PC-9 (cell line): ENCODE data around the gene KRTAP10-5. TPM values are rescaled to one million over a fixed set of nuclear protein-coding genes. Genes with fewer than 3 reads are reported as not detected.

ENCODE experiments used
- BruUV-seq: library from RNA; stranded (reverse); fragments of 400-500 nt; replicated peaks from 2 replicates; lab custom pipeline; 2021; lab: Mats Ljungman, UMichigan
- CTCF ChIA-PET: fragments of 300-600 bp; sonication (Branson Sonifier 250); formaldehyde crosslinking; loops from one replicate; lab custom pipeline; 2022; ENCODE audit warnings: antibody characterized with exemption; lab: Charles Lee
- POLR2A ChIA-PET: fragments of 300-600 bp; sonication (Branson Sonifier 250); formaldehyde crosslinking; loops from one replicate; lab custom pipeline; 2022; ENCODE audit warnings: antibody characterized with exemption; ENCODE audit not compliant: unreplicated experiment; lab: Charles Lee
- DNase-seq, 2 experiments: peaks; one replicate each; pipeline versions ENCODE4 v3.0.0 to v3.0.0-alpha.2; 2015 to 2022; ENCODE audit warnings: mixed read lengths in 1 of 2
- H2AFZ ChIP-seq: fragments of 200-600 bp; sonication (generic); 2 replicates; pipeline ENCODE4 v1.8.1; 2017; ENCODE audit warnings: antibody characterized with exemption
- H3F3A ChIP-seq: fragments of 200-600 bp; sonication (generic); 2 replicates; pipeline ENCODE4 v1.8.1; 2017; ENCODE audit warnings: antibody characterized with exemption, mild to moderate bottlenecking, low read depth; ENCODE audit not compliant: insufficient read depth
- H3K27ac ChIP-seq: fragments of 200-600 bp; sonication (generic); 2 replicates; pipeline ENCODE4 v1.6.1; 2016; ENCODE audit warnings: mixed run types
- H3K27me3 ChIP-seq: fragments of 200-600 bp; sonication (generic); 2 replicates; pipeline ENCODE4 v1.6.1; 2016; ENCODE audit warnings: low read depth, mixed run types; ENCODE audit not compliant: insufficient read depth
- H3K36me3 ChIP-seq: fragments of 200-600 bp; sonication (generic); 2 replicates; pipeline ENCODE4 v1.6.1; 2016; ENCODE audit warnings: low read depth, mixed run types
- H3K4me1 ChIP-seq: fragments of 200-600 bp; sonication (generic); replicated peaks from 2 replicates; pipeline ENCODE4 v1.6.1; 2016; ENCODE audit warnings: mixed run types; ENCODE audit not compliant: insufficient read depth
- H3K4me2 ChIP-seq: fragments of 200-600 bp; sonication (generic); 2 replicates; pipeline ENCODE4 v1.6.1; 2017; ENCODE audit warnings: mixed run types
- H3K4me3 ChIP-seq: fragments of 200-600 bp; sonication (generic); 2 replicates; pipeline ENCODE4 v1.6.1; 2016; ENCODE audit warnings: mixed run types
- H3K79me2 ChIP-seq: fragments of 200-600 bp; sonication (generic); 2 replicates; pipeline ENCODE4 v1.6.1; 2017; ENCODE audit warnings: low read depth, mixed run types
- H3K9me2 ChIP-seq: fragments of 200-600 bp; sonication (generic); 2 replicates; pipeline ENCODE4 v1.8.1; 2017; ENCODE audit warnings: mild to moderate bottlenecking; ENCODE audit not compliant: insufficient read depth
- H3K9me3 ChIP-seq: fragments of 200-600 bp; sonication (generic); 2 replicates; pipeline ENCODE4 v1.8.1; 2016; ENCODE audit warnings: low read depth; ENCODE audit not compliant: insufficient read depth
- H4K20me1 ChIP-seq: fragments of 200-600 bp; sonication (generic); 2 replicates; pipeline ENCODE4 v1.8.1; 2017; ENCODE audit not compliant: insufficient read depth
- EZH2 ChIP-seq: fragments of 200-600 bp; sonication (generic); IDR thresholded peaks from 2 replicates; pipeline ENCODE4 v1.8.0; 2017; ENCODE audit warnings: antibody characterized with exemption, low read depth
- intact Hi-C: fragments of 100-400 bp; cut with micrococcal nuclease; formaldehyde crosslinking; loops from one replicate; pipeline ENCODE4 v1.10.0; 2022; ENCODE audit not compliant: unreplicated experiment
- total RNA-seq: library from RNA; stranded (reverse); gene quantifications from 2 replicates; pipeline ENCODE4 v1.2.3, GENCODE V29; 2021
- TF ChIP-seq, protein P1 (sequence below): fragments of 200-600 bp; sonication (generic); conservative IDR thresholded peaks from 2 replicates; pipeline ENCODE4 v1.6.1; 2017; ENCODE audit warnings: mixed run types, antibody characterized with exemption, mild to moderate bottlenecking, moderate library complexity

KRTAP10-5 gene
- total RNA-seq, 1 experiment from 2014 or later = not detected

DNA sequence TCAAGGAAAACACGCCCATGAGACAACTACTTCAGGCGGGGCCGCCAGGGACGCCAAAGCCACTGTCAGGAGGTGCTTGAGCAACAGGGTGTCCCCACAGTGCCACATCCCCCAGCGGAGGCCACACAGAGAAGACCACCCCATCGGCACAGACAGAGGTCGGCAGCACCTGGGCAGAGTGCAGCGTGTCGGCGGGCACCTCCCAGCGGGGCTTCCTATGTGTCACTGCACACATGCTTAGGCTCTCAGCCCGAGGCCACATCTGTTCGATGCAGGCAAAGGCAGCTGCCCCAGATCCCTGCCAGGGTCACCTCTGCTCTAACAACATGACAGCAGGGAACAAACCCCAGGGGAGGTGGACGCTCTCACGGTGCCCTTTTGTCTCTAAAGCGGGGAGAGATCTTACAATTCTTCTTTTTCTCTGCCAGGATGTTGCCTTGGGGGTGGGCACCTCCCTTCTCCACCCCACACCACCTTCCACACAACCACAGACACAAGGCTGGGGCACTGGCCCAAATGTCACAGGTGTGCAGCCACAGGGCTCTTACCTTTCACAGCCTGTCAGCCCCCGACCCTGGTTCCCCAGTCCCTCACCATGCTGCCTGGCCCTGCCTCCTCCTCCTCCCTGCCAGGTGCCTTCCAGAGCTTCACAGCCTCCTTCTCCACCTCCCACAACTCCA lies 35.6 kb upstream of the KRTAP10-5 start:
- BruUV-seq = no TSS peak
- Histone ChIP-seq H3K27ac (no peak overlapping the region), H3K4me3 (no peak overlapping the region), H3K79me2 (no peaks in the 10 kb centered on the region), H3K9me3 (no peaks in the 10 kb centered on the region), H3K9me2 (no peaks in the 10 kb centered on the region), H3K36me3 (no peaks in the 10 kb centered on the region), H4K20me1 (no peaks in the 10 kb centered on the region), H3K27me3 (peaks cover 42% of the 10 kb centered on the region), H3K4me2 (no peak overlapping the region), H3F3A (no peaks in the 10 kb centered on the region), H2AFZ (no peak overlapping the region), H3K4me1 (no peaks in the 10 kb centered on the region)
- TF ChIP-seq EZH2 = no peak
- TF ChIP-seq, protein P1, sequence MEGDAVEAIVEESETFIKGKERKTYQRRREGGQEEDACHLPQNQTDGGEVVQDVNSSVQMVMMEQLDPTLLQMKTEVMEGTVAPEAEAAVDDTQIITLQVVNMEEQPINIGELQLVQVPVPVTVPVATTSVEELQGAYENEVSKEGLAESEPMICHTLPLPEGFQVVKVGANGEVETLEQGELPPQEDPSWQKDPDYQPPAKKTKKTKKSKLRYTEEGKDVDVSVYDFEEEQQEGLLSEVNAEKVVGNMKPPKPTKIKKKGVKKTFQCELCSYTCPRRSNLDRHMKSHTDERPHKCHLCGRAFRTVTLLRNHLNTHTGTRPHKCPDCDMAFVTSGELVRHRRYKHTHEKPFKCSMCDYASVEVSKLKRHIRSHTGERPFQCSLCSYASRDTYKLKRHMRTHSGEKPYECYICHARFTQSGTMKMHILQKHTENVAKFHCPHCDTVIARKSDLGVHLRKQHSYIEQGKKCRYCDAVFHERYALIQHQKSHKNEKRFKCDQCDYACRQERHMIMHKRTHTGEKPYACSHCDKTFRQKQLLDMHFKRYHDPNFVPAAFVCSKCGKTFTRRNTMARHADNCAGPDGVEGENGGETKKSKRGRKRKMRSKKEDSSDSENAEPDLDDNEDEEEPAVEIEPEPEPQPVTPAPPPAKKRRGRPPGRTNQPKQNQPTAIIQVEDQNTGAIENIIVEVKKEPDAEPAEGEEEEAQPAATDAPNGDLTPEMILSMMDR = no peak
- ChIA-PET CTCF (no interaction called here), POLR2A (no interaction called here)
- no peak for DNase-seq
- intact Hi-C loops = no loop called here

- Histone ChIP-seq H3K9me3 (no peaks in the 10 kb centered on the region), H3K4me2 (no peak overlapping the region), H3K9me2 (no peaks in the 10 kb centered on the region), H3K27me3 (peaks cover 42% of the 10 kb centered on the region), H3K79me2 (no peaks in the 10 kb centered on the region), H3K4me1 (no peaks in the 10 kb centered on the region), H3K36me3 (no peaks in the 10 kb centered on the region), H2AFZ (no peak overlapping the region), H3K27ac (no peak overlapping the region), H3K4me3 (no peak overlapping the region), H4K20me1 (no peaks in the 10 kb centered on the region), H3F3A (no peaks in the 10 kb centered on the region)
- BruUV-seq = no TSS peak
- no peak for TF ChIP-seq EZH2
- TF ChIP-seq, protein P1 = no peak
- POLR2A ChIA-PET = no interaction called here
- intact Hi-C loops = no loop called here
- CTCF ChIA-PET = no interaction called here
- DNase-seq = no peak
Measured at GRCh38 chr21:44615466-44615865, 35.1 kb upstream of the KRTAP10-5 start.

DNA sequence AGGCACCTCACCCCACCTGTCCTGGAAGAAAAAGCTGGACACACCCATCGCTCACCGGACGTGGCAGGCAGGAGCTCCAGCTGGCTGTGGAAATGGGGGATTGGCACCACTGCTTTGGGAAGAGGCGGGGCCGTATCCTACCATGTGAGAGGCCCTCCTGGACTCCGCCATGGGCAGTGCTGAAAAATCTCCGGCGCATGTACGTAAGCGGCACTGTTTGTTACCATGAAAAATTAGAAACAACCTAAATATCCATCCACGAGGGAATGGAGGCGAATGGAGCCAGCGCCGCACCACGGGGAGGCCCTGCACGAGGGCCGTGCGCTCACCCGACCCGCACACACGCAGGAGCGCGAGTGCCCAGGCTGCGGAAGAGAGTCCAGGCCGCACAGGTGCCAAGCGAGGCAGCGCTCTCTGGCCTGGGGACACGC lies 34.6 kb upstream of the KRTAP10-5 start:
- H3K27ac ChIP-seq = no peak overlapping the region
- ChIA-PET CTCF (no interaction called here), POLR2A (no interaction called here)
- no peak overlapping the region for H3K4me3 ChIP-seq
- no peak overlapping the region for H2AFZ ChIP-seq
- no peak for DNase-seq
- H4K20me1 ChIP-seq = no peaks in the 10 kb centered on the region
- no peaks in the 10 kb centered on the region for H3K4me1 ChIP-seq
- no peaks in the 10 kb centered on the region for H3K9me2 ChIP-seq
- intact Hi-C loops = no loop called here
- TF ChIP-seq EZH2 = no peak
- TF ChIP-seq, protein P1 = no peak
- BruUV-seq = no TSS peak
- no peak overlapping the region for H3K4me2 ChIP-seq
- H3K27me3 ChIP-seq = peaks cover 42% of the 10 kb centered on the region
- no peaks in the 10 kb centered on the region for H3K9me3 ChIP-seq
- H3F3A ChIP-seq = no peaks in the 10 kb centered on the region
- no peaks in the 10 kb centered on the region for H3K79me2 ChIP-seq
- H3K36me3 ChIP-seq = no peaks in the 10 kb centered on the region
